GM12801 (cell line): Measurements from ENCODE around the gene KRCC1.

Experiments used
- TF ChIP-seq, protein P1 (sequence below): IDR thresholded peaks from one replicate; pipeline ENCODE4 v1.5.1; 2011; ENCODE audit warnings: control low read depth; ENCODE audit not compliant: insufficient read length; ENCODE audit errors: extremely low read depth

Gene KRCC1

DNA sequence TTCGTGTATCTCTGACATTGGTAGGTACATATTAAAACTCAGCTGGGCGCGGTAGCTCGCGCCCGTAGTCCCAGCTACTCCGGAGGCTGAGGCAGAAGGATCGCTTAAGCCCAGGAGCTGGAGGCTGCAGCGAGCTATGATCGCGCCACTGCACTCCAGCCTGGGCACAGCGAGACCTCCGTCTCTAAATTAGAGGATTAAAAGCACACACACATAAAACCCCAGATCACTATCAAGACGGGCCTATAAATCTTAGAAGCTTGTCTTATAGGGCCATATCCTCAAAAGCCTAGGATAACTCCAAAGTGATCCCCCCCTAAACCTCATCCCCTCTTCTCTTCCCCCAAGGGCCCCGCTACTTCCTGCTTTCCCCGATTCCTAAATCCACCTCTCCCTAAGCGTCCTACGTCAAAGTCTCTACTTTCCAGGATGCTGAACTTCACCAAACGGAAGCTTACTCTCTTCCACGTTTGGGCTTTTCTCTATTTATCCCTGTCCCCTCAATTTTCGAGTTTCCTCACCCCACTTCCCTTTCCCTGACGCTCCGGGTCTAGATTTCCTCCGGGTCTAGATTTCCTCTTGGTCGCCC lies 707 bp downstream of the KRCC1 start:
- TF ChIP-seq, protein P1, sequence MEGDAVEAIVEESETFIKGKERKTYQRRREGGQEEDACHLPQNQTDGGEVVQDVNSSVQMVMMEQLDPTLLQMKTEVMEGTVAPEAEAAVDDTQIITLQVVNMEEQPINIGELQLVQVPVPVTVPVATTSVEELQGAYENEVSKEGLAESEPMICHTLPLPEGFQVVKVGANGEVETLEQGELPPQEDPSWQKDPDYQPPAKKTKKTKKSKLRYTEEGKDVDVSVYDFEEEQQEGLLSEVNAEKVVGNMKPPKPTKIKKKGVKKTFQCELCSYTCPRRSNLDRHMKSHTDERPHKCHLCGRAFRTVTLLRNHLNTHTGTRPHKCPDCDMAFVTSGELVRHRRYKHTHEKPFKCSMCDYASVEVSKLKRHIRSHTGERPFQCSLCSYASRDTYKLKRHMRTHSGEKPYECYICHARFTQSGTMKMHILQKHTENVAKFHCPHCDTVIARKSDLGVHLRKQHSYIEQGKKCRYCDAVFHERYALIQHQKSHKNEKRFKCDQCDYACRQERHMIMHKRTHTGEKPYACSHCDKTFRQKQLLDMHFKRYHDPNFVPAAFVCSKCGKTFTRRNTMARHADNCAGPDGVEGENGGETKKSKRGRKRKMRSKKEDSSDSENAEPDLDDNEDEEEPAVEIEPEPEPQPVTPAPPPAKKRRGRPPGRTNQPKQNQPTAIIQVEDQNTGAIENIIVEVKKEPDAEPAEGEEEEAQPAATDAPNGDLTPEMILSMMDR = no peak

DNA sequence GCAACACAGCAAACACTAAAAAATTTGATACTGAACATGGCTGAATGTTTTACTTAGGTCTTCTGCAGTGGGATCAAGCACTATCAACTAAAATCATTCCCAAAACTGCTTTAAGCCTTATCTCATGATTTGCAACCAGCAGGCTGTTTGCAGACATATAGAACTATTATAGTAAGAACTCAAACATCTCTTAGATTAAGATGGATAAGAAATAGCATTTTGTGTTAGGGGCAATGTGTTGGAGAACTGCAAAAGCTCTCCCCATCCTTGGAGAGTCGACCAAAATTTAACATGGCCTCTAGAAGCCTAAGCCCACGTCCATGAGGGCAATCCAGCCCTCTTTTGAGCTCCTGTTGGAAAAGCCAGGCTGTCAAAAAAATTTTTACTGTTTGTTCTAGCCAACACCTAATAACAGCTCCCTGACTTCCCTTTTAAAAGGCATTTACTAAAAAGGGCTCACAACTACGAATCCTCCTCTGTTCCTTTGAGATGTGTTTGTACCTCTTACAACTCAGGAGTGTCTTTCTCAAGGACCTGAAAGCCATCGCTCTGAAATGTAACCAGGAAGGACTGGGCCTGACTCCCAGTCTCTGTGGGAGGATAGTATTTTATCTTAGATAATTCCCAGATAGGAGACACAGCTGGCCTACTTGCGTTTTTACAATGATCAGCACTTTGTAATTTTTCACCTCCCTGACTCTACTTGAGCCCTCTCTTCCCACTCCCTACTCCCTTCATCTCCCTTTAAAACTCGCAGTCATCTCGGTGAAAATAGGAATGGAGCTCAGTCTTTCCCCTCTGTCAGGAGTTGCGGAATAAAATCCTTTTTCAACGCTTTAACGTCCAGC lies 1.4 kb downstream of the KRCC1 start:
- TF ChIP-seq, protein P1 = no peak

DNA sequence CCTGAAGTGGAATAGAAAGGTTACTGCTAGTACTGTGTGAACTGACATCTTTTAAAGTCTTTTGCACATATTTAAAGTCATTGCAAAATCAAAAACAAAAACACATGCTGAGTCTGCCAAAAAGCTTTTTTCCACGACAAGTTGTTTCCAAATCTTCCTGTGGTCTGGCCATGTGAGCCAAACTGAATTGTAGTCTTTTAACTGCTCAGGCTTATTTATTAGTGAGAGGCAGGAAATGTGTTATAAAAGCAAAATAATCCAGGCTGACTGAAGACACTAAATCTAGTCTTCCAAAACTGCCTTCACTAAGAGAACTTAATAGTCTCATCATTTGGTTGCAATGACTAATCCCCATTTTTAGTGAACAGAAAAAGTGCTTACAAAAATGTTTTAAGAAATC lies 2.3 kb downstream of the KRCC1 start:
- TF ChIP-seq, protein P1 = no peak

DNA sequence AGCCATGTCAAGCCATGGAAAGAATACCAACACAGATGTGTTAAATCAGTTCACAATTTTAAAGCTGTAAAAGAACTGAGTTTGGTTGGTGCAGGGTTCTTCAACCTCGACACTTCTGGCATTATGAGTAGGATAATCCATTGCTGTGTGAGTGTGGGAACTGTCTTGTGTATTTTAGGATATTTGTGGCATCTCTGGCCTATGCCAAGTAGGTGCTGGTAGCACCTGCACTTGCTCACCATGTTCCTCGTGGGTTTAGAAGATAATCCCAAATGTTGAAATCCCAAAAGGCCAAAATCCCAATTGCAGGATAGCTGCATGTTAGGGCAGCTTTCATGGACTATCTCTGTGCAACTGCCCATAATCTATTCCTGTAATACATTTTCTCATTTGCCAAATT lies 3.8 kb downstream of the KRCC1 start:
- TF ChIP-seq, protein P1 = no peak

DNA sequence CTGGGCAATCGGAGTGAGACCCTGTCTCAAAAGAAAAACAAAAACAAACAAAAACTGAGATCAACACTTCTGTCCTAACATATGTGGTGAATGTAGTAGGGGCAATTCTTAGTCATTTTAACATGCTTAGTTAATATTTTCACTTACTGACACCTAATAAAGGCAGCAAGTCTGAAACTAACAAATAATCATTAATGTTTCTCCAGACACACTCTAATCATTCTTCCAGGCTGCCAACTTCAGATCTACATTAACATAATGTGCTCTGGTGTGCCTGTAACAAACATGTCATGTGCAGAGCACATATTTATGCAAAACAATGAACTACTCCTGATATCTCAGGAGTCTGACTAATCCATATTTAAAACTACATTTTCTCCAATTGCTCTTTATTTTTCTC lies 6.0 kb downstream of the KRCC1 start:
- TF ChIP-seq, protein P1 = no peak

DNA sequence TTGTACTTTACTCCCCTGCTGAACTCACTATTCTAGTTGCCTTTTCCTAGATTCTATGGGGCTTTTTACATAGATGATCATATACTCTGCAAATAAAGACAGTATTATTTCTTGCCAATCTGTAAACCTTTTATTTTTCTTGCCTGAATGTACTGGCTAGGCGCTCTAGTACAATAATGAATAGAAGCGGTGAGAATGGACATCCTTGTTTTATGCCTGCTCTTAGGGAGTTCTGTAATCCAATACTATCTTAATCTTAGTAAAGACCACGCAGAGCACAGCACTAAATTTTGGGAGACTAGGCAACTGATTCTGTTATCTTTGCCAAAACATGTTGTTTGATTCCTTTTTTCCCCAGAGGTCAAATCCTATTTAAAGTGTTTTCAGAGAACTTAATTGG lies 7.0 kb downstream of the KRCC1 start:
- TF ChIP-seq, protein P1 = no peak

DNA sequence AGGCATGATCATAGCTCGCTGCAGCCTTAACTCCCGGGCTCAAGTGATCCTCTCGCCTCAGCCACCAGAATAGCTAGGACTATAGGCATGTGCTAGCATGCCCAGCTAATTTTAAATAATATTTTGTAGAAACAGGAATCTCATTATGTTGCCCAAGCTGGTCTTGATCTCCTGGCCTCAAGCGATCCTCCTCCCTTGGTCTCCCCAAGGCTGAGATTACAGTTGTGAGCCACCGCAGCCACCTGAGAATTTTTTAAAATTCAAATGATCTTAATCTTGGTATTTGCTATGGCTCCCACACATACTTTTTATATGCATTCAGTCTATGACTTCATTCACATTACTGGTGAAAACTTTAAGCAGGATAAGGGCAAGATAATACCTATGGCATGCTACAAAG lies 13.1 kb downstream of the KRCC1 start:
- TF ChIP-seq, protein P1 = no peak
